Stimulated activated naive CD4-positive, alpha-beta T cell (primary cell): ENCODE results near the gene BMS1.
"Not testable (repeated sequence)": the region's sequence is repeated elsewhere in the genome, so short reads cannot be mapped to it uniquely, and the experiment has no call there.

Experiments used
- DNase-seq, 6 experiments: peaks; one replicate each; lab custom pipeline; 2025; lab: John Stamatoyannopoulos, UW

The BMS1 gene

GRCh38 chr10:42785759-42786158 is 3.2 kb downstream of the BMS1 start:
- no peak for DNase-seq

GRCh38 chr10:42790835-42791234 is 8.2 kb downstream of the BMS1 start:
- DNase-seq: no peak

- no peak for DNase-seq
These were observed 13.1 kb downstream of the BMS1 start for GRCh38 chr10:42795701-42796100.

GRCh38 chr10:42801135-42801534 is 18.5 kb downstream of the BMS1 start:
- DNase-seq: no peak

- DNase-seq: no peak
These were observed 20.3 kb downstream of the BMS1 start for GRCh38 chr10:42802876-42803275.

GRCh38 chr10:42809676-42810075 is 27.1 kb downstream of the BMS1 start:
- no peak for DNase-seq

- no peak for DNase-seq
These were observed 29.4 kb downstream of the BMS1 start for GRCh38 chr10:42812028-42812427.

GRCh38 chr10:42813989-42814687 is 31.5 kb downstream of the BMS1 start:
- DNase-seq: not testable (repeated sequence)

GRCh38 chr10:42816334-42816733 is 33.7 kb downstream of the BMS1 start:
- not testable (repeated sequence) for DNase-seq

GRCh38 chr10:42816912-42817311 is 34.3 kb downstream of the BMS1 start:
- DNase-seq: no peak

GRCh38 chr10:42817417-42817816 is 34.8 kb downstream of the BMS1 start:
- not testable (repeated sequence) for DNase-seq

GRCh38 chr10:42826759-42827158 is 44.2 kb downstream of the BMS1 start:
- DNase-seq: not testable (repeated sequence)

- no peak for DNase-seq
These were observed 44.6 kb downstream of the BMS1 start for GRCh38 chr10:42827201-42827600.

- DNase-seq: not testable (repeated sequence)
These were observed 45.8 kb downstream of the BMS1 start for GRCh38 chr10:42828391-42828790.

- no peak for DNase-seq
These were observed 47.6 kb downstream of the BMS1 start for GRCh38 chr10:42830237-42830636.

- no peak for DNase-seq
These were observed 53.5 kb downstream of the BMS1 start for GRCh38 chr10:42836096-42836495.

GRCh38 chr10:42836771-42837468 is 54.3 kb downstream of the BMS1 start:
- no peak for DNase-seq

GRCh38 chr10:42844810-42845209 is 62.2 kb downstream of the BMS1 start:
- DNase-seq: not testable (repeated sequence)

- not testable (repeated sequence) for DNase-seq
These were observed 64.7 kb downstream of the BMS1 start for GRCh38 chr10:42847261-42847660.

GRCh38 chr10:42850931-42851330 is 68.3 kb downstream of the BMS1 start:
- no peak for DNase-seq

- no peak for DNase-seq
These were observed 76.7 kb downstream of the BMS1 start for GRCh38 chr10:42859256-42859655.

- not testable (repeated sequence) for DNase-seq
These were observed 77.4 kb downstream of the BMS1 start for GRCh38 chr10:42860016-42860415.

GRCh38 chr10:42862801-42863200 is 80.2 kb downstream of the BMS1 start:
- not testable (repeated sequence) for DNase-seq

- no peak for DNase-seq
These were observed 82.0 kb downstream of the BMS1 start for GRCh38 chr10:42864575-42864974.
